Chondrocyte (in vitro differentiated cells): ENCODE measurements around the gene CDC6. TPM values are rescaled to one million over a fixed set of nuclear protein-coding genes. Genes with fewer than 3 reads are reported as not detected.
"Not testable (repeated sequence)": the region's sequence is repeated elsewhere in the genome, so short reads cannot be mapped to it uniquely, and the experiment has no call there.

ENCODE experiments used
- DNase-seq: peaks from one replicate; pipeline ENCODE4 v3.0.0; 2021; ENCODE audit warnings: mixed read lengths, low spot score
- H3K27ac Mint-ChIP-seq: one replicate; pipeline ENCODE4 v1.8.0; 2021; ENCODE audit warnings: mild to moderate bottlenecking, moderate library complexity, mixed read lengths; ENCODE audit not compliant: unreplicated experiment
- H3K27me3 Mint-ChIP-seq: 2 replicates; pipeline ENCODE4 v1.8.0; 2021; ENCODE audit warnings: low read depth, mixed read lengths
- H3K36me3 Mint-ChIP-seq: 2 replicates; pipeline ENCODE4 v1.8.0; 2021; ENCODE audit warnings: low read depth, mixed read lengths
- H3K4me1 Mint-ChIP-seq: 2 replicates; pipeline ENCODE4 v1.8.0; 2021; ENCODE audit warnings: low read depth, mild to moderate bottlenecking, mixed read lengths
- H3K4me3 Mint-ChIP-seq: one replicate; pipeline ENCODE4 v1.8.0; 2021; ENCODE audit warnings: mild to moderate bottlenecking, moderate library complexity, mixed read lengths; ENCODE audit not compliant: unreplicated experiment
- H3K9me3 Mint-ChIP-seq: 2 replicates; pipeline ENCODE4 v1.8.0; 2021; ENCODE audit warnings: low read depth, mixed read lengths
- total RNA-seq: library from RNA; stranded (reverse); gene quantifications from 3 replicates; pipeline ENCODE4 v1.2.1, GENCODE V29; 2021
- TF ChIP-seq, protein P1 (sequence below): fragments of 200-600 bp; sonication (generic); IDR thresholded peaks from 2 replicates; pipeline ENCODE4 v1.5.0; 2021; ENCODE audit warnings: antibody characterized with exemption, mild to moderate bottlenecking, moderate library complexity

Gene CDC6
- total RNA-seq, 1 donor from 2014 or later = 9.9 TPM

DNA sequence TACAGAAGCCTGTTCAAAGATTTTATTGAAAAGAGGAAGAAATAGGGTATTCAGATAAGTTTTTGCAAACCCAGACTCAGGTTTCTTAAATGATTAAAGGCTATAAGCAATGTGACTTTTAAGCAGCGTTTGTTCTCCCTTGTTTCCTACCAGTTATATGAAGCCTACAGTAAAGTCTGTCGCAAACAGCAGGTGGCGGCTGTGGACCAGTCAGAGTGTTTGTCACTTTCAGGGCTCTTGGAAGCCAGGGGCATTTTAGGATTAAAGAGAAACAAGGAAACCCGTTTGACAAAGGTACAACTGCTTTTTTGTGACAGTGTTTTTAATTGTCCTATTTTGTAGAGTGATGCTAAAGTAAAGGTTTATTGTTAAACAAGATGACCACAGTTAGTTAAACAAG is 13.6 kb downstream of the CDC6 start:
- Mint-ChIP-seq H3K27me3 (no peaks in the 10 kb centered on the region), H3K27ac (no peak overlapping the region), H3K4me3 (no peak overlapping the region), H3K4me1 (peaks cover 59% of the 10 kb centered on the region), H3K36me3 (no peaks in the 10 kb centered on the region), H3K9me3 (no peaks in the 10 kb centered on the region)
- TF ChIP-seq, protein P1, sequence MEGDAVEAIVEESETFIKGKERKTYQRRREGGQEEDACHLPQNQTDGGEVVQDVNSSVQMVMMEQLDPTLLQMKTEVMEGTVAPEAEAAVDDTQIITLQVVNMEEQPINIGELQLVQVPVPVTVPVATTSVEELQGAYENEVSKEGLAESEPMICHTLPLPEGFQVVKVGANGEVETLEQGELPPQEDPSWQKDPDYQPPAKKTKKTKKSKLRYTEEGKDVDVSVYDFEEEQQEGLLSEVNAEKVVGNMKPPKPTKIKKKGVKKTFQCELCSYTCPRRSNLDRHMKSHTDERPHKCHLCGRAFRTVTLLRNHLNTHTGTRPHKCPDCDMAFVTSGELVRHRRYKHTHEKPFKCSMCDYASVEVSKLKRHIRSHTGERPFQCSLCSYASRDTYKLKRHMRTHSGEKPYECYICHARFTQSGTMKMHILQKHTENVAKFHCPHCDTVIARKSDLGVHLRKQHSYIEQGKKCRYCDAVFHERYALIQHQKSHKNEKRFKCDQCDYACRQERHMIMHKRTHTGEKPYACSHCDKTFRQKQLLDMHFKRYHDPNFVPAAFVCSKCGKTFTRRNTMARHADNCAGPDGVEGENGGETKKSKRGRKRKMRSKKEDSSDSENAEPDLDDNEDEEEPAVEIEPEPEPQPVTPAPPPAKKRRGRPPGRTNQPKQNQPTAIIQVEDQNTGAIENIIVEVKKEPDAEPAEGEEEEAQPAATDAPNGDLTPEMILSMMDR = peak; percentile 67
- DNase-seq = no peak

- Mint-ChIP-seq H3K4me3 (no peak overlapping the region), H3K4me1 (peaks cover 41% of the 10 kb centered on the region), H3K27ac (peak overlapping the region; percentile 25), H3K9me3 (no peaks in the 10 kb centered on the region), H3K36me3 (no peaks in the 10 kb centered on the region), H3K27me3 (no peaks in the 10 kb centered on the region)
- no peak for DNase-seq
- TF ChIP-seq, protein P1 = peak; percentile 93
Measured at GRCh38 chr17:40303009-40303657, 15.5 kb downstream of the CDC6 start.

GRCh38 chr17:40303708-40304551 is 16.3 kb downstream of the CDC6 start:
- Mint-ChIP-seq H3K27ac (peak overlapping the region; percentile 39), H3K27me3 (no peaks in the 10 kb centered on the region), H3K36me3 (no peaks in the 10 kb centered on the region), H3K4me1 (peaks cover 33% of the 10 kb centered on the region), H3K4me3 (no peak overlapping the region), H3K9me3 (no peaks in the 10 kb centered on the region)
- TF ChIP-seq, protein P1 = no peak
- DNase-seq = peak; percentile 50

DNA sequence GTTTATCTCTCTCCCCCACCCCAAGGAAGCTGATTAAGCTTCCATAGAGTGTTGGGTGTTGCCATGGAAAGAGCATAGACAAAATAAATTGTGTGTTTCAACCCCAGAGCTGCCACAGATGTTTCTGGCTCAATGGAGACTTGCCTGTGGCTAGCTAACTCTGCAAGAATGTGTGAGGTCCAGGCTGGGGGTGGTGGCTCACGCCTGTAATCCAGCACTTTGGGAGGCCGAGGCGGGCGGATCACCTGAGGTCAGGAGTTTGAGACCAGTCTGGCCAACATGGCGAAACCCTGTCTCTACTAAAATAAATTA is 16.8 kb downstream of the CDC6 start:
- not testable (repeated sequence) for H3K9me3 Mint-ChIP-seq, H3K4me3 Mint-ChIP-seq, H3K36me3 Mint-ChIP-seq, H3K27me3 Mint-ChIP-seq, DNase-seq
- Mint-ChIP-seq H3K27ac (peak overlapping the region; percentile 39), H3K4me1 (peaks cover 27% of the 10 kb centered on the region)

DNA sequence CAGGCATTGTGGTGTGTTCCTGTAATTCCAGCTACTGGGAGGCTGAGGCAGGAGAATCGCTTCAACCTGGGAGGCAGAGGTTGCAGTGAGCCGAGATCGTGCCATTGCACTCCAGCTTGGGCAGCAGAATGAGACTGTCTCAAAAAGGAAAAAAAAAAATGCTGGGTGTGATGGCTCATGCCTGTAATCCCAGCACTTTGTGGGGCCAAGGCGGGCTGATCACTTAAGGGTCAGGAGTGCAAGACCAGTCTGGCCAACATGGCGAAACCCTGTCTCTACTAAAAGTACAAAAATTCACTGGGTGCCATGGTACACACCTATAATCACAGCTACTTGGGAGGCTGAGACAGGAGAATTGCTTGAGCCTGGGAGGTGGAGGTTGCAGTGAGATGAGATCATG is 17.2 kb downstream of the CDC6 start:
- not testable (repeated sequence) for DNase-seq, H3K27me3 Mint-ChIP-seq, H3K36me3 Mint-ChIP-seq, H3K9me3 Mint-ChIP-seq, H3K4me3 Mint-ChIP-seq
- Mint-ChIP-seq H3K27ac (peak overlapping the region; percentile 39), H3K4me1 (peaks cover 25% of the 10 kb centered on the region)

DNA sequence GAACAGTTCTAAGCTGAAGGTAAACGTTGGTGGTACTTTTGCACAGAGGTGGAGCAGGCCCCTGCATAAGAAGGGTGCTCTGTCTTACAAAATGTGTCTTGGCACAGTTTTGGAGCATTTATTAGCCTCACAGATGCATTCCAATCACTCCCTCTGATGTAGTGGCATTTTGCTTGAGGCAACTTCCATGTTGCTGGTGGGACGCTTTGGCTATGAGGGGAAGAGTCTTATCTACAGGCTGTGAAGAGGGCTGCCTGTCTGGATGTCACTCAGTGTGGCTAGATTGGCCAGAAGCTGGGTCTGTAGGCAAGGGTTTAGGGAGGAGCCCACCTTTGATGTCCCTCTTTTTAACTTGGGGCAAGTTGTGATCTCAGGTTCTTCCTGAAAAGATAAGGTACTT is 18.7 kb downstream of the CDC6 start:
- Mint-ChIP-seq H3K27ac (no peak overlapping the region), H3K4me1 (peaks cover 24% of the 10 kb centered on the region), H3K36me3 (no peaks in the 10 kb centered on the region), H3K4me3 (no peak overlapping the region), H3K9me3 (no peaks in the 10 kb centered on the region), H3K27me3 (no peaks in the 10 kb centered on the region)
- no peak for DNase-seq
- TF ChIP-seq, protein P1 = no peak
